GM12801 (cell line): ENCODE results near the gene FDCSP.
"Not testable (repeated sequence)": the region's sequence is repeated elsewhere in the genome, so short reads cannot be mapped to it uniquely, and the experiment has no call there.

Experiments
- TF ChIP-seq, protein P1 (sequence below): IDR thresholded peaks from one replicate; pipeline ENCODE4 v1.5.1; 2011; ENCODE audit warnings: control low read depth; ENCODE audit not compliant: insufficient read length; ENCODE audit errors: extremely low read depth

FDCSP gene

GRCh38 chr4:70203601-70204000 is 22.3 kb upstream of the FDCSP start:
- TF ChIP-seq, protein P1, sequence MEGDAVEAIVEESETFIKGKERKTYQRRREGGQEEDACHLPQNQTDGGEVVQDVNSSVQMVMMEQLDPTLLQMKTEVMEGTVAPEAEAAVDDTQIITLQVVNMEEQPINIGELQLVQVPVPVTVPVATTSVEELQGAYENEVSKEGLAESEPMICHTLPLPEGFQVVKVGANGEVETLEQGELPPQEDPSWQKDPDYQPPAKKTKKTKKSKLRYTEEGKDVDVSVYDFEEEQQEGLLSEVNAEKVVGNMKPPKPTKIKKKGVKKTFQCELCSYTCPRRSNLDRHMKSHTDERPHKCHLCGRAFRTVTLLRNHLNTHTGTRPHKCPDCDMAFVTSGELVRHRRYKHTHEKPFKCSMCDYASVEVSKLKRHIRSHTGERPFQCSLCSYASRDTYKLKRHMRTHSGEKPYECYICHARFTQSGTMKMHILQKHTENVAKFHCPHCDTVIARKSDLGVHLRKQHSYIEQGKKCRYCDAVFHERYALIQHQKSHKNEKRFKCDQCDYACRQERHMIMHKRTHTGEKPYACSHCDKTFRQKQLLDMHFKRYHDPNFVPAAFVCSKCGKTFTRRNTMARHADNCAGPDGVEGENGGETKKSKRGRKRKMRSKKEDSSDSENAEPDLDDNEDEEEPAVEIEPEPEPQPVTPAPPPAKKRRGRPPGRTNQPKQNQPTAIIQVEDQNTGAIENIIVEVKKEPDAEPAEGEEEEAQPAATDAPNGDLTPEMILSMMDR, result no peak

DNA sequence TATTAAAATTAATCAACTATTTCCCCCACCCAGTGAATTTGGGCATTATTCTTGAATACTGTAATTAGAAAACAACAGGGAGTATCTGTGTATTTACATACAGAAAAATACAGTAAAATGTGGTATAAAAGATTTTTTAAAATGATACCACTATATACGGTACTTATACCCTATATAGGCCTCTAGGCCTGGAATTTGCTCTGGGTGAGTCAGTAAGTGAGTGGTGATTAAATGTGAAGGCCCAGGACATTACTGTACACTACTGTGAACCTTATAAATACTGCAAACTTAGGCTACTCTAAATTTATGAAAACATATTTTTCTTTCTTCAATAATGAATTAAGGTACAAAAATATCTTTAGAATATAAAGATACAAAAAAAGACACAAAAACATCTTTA is 10.2 kb downstream of the FDCSP start:
- TF ChIP-seq, protein P1, result no peak

DNA sequence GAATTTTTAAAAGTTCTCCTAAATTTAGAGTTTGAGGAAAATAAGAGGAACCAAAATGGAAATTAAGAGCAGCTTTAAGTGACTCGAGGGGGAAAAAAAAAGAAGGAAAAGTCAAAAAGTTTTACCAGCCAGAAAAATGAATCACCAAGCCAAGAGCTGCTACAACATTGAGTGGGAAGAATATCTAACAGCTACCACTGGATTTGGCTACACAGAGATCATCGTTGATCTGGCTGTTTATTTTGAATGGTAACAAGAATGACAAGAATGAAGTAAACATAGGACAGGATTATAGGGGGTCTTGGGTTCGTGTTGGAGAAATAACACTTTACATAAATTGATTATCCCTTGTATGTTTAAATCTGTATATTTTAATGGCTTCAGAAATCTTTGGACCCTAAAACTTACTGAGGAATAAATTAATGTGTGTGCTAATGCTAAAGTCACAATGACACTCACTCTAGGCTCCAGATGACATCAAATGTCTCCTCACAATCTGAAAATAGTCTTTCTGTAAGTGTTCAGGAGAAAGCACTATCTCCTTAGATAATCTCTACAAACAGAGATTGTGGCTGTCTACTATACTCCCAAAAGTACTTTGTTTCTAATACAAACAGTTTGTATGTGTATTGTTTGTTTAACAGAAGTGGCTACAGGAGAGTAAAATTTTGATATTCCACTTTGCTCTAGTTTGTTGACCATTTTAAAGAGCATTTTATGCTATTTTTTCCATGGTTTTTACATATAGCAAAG is 13.4 kb downstream of the FDCSP start:
- TF ChIP-seq, protein P1, result no peak

GRCh38 chr4:70239884-70240591 is 14.1 kb downstream of the FDCSP start:
- TF ChIP-seq, protein P1, result no peak

DNA sequence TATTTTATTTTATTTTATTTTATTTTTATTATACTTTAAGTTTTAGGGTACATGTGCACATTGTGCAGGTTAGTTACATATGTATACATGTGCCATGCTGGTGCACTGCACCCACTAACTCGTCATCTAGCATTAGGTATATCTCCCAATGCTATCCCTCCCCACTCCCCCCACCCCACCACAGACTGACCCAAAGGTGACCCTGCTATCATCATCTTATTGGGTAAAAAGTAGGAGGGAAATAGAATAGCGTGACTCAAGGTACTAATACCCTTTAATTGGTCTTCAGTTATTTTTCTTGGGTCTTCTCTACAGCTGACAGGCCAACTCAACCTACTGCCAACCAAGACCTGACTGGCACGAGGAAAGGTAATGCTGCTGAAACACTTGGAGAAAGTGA is 16.4 kb downstream of the FDCSP start, which contains the start of gene CSN3:
Gene CSN3, plus strand, starts transcription at position 301 of the 400 bp plus-strand sequence. CDS start 2,223 bp downstream, outside the sequence.
- TF ChIP-seq, protein P1, result not testable (repeated sequence)

DNA sequence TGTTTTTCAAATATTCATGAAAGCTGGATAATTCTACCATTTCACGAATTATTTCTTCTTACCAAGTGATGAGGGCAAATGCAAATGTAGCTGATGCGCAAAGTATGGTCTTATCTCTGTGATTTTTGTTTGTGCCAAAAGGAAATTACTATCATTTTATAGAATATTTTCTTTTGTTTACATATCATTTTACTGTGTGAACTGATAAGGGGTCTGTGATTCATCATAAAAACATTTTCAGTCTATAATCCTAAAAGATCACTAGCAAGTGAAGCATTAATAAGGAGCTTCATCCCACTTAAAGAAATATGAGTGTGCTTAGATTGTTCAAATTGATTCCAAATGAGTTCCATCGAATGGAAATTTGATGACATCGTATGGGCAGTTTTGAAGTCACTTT is 17.2 kb downstream of the FDCSP start:
- TF ChIP-seq, protein P1, result no peak

GRCh38 chr4:70251250-70251944 is 25.5 kb downstream of the FDCSP start:
- TF ChIP-seq, protein P1, result no peak
